ENCODE data around the gene JHY.
"Not testable (repeated sequence)": the region's sequence is repeated elsewhere in the genome, so short reads cannot be mapped to it uniquely, and the experiment has no call there.

Gene JHY

GRCh38 chr11:122853971-122854446, 28.6 kb upstream of the JHY start:
- DNase-seq (ENCODE audit: low read depth in 2 of 2), result peak; percentile 87 to 90
- TF ChIP-seq CTCF (IDR thresholded peaks at IDR 0.05; ENCODE audit: low read depth, low read length), result peak; percentile 52
- no peak overlapping the region for H3K4me3 ChIP-seq (replicated peaks in 1 of 2; ENCODE audit: low read depth in 2 of 2, low read length in 2 of 2)

GRCh38 chr11:122861631-122862030, 20.9 kb upstream of the JHY start:
- H3K4me3 ChIP-seq (replicated peaks in 1 of 2; ENCODE audit: low read depth in 2 of 2, low read length in 2 of 2), result no peak overlapping the region
- no peak for TF ChIP-seq CTCF (IDR thresholded peaks at IDR 0.05; ENCODE audit: low read depth, low read length)
- DNase-seq (ENCODE audit: low read depth in 2 of 2), result no peak

- no peak overlapping the region for H3K4me3 ChIP-seq (replicated peaks in 1 of 2; ENCODE audit: low read depth in 2 of 2, low read length in 2 of 2)
- no peak for DNase-seq (ENCODE audit: low read depth in 2 of 2)
- no peak for TF ChIP-seq CTCF (IDR thresholded peaks at IDR 0.05; ENCODE audit: low read depth, low read length)
Measured at GRCh38 chr11:122862091-122862490, 20.5 kb upstream of the JHY start.

GRCh38 chr11:122863154-122863553, 19.4 kb upstream of the JHY start:
- not testable (repeated sequence) for DNase-seq (ENCODE audit: low read depth in 2 of 2); H3K4me3 ChIP-seq (replicated peaks in 1 of 2; ENCODE audit: low read depth in 2 of 2, low read length in 2 of 2)

- peak; percentile 89 for TF ChIP-seq CTCF (IDR thresholded peaks at IDR 0.05; ENCODE audit: low read depth, low read length)
- H3K4me3 ChIP-seq (replicated peaks in 1 of 2; ENCODE audit: low read depth in 2 of 2, low read length in 2 of 2), result no peak overlapping the region
- DNase-seq (ENCODE audit: low read depth in 2 of 2), result peak; percentile 66
Measured at GRCh38 chr11:122863704-122864326, 18.7 kb upstream of the JHY start.

GRCh38 chr11:122864386-122865115, 18.0 kb upstream of the JHY start:
- DNase-seq (ENCODE audit: low read depth in 2 of 2), result peak; percentile 6 to 15
- no peak overlapping the region for H3K4me3 ChIP-seq (replicated peaks in 1 of 2; ENCODE audit: low read depth in 2 of 2, low read length in 2 of 2)
- no peak for TF ChIP-seq CTCF (IDR thresholded peaks at IDR 0.05; ENCODE audit: low read depth, low read length)

GRCh38 chr11:122869622-122870021, 12.9 kb upstream of the JHY start:
- no peak for DNase-seq (ENCODE audit: low read depth in 2 of 2)
- no peak overlapping the region for H3K4me3 ChIP-seq (replicated peaks in 1 of 2; ENCODE audit: low read depth in 2 of 2, low read length in 2 of 2)
- TF ChIP-seq CTCF (IDR thresholded peaks at IDR 0.05; ENCODE audit: low read depth, low read length), result no peak
